ENCODE results near the gene PRKN.
"Not testable (repeated sequence)": the region's sequence is repeated elsewhere in the genome, so short reads cannot be mapped to it uniquely, and the experiment has no call there.

Gene PRKN

GRCh38 chr6:161333410-161333809 lies 1394.2 kb downstream of the PRKN start:
- DNase-seq (ENCODE audit: low read depth in 1 of 2, low spot score in 1 of 2), result no peak
- Histone ChIP-seq H3K27me3 (ENCODE audit: insufficient read depth, poor library complexity, severe bottlenecking) (no peaks in the 10 kb centered on the region), H3K27ac (replicated peaks) (no peak overlapping the region), H3K4me3 (replicated peaks; ENCODE audit: insufficient read depth, low read length) (no peak overlapping the region)
- TF ChIP-seq REST (IDR thresholded peaks at IDR 0.05; ENCODE audit: insufficient replicate concordance, low read depth), result no peak
- TF ChIP-seq SPI1 (IDR thresholded peaks at IDR 0.05; ENCODE audit: borderline replicate concordance, low read depth), result no peak
- no peak for TF ChIP-seq POLR2AphosphoS5 (IDR thresholded peaks at IDR 0.05; ENCODE audit: low read depth)
- no peak for TF ChIP-seq GABPA (IDR thresholded peaks at IDR 0.05; ENCODE audit: low read depth)
- no peak for TF ChIP-seq CTCF (IDR thresholded peaks at IDR 0.05; ENCODE audit: insufficient read depth, low read length)

- H3K27ac ChIP-seq (replicated peaks); H3K4me3 ChIP-seq (replicated peaks; ENCODE audit: insufficient read depth, low read length); DNase-seq (ENCODE audit: low read depth in 1 of 2, low spot score in 1 of 2); H3K27me3 ChIP-seq (ENCODE audit: insufficient read depth, poor library complexity, severe bottlenecking): not testable (repeated sequence)
Measured at GRCh38 chr6:161331402-161332081, 1396.0 kb downstream of the PRKN start.

- no peak overlapping the region for H3K4me3 ChIP-seq (replicated peaks; ENCODE audit: insufficient read depth, low read length)
- DNase-seq (ENCODE audit: low read depth in 1 of 2, low spot score in 1 of 2), result no peak
- no peak for TF ChIP-seq SPI1 (IDR thresholded peaks at IDR 0.05; ENCODE audit: borderline replicate concordance, low read depth)
- TF ChIP-seq POLR2AphosphoS5 (IDR thresholded peaks at IDR 0.05; ENCODE audit: low read depth), result no peak
- no peak for TF ChIP-seq REST (IDR thresholded peaks at IDR 0.05; ENCODE audit: insufficient replicate concordance, low read depth)
- TF ChIP-seq GABPA (IDR thresholded peaks at IDR 0.05; ENCODE audit: low read depth), result no peak
- TF ChIP-seq CTCF (IDR thresholded peaks at IDR 0.05; ENCODE audit: insufficient read depth, low read length), result no peak
- H3K27me3 ChIP-seq (ENCODE audit: insufficient read depth, poor library complexity, severe bottlenecking), result no peaks in the 10 kb centered on the region
- H3K27ac ChIP-seq (replicated peaks), result no peak overlapping the region
Measured at GRCh38 chr6:161327360-161327953, 1400.1 kb downstream of the PRKN start.

GRCh38 chr6:161319231-161319630 lies 1408.3 kb downstream of the PRKN start:
- TF ChIP-seq CTCF (IDR thresholded peaks at IDR 0.05; ENCODE audit: insufficient read depth, low read length), result no peak
- Histone ChIP-seq H3K27me3 (ENCODE audit: insufficient read depth, poor library complexity, severe bottlenecking) (no peaks in the 10 kb centered on the region), H3K27ac (replicated peaks) (no peak overlapping the region), H3K4me3 (replicated peaks; ENCODE audit: insufficient read depth, low read length) (no peak overlapping the region)
- DNase-seq (ENCODE audit: low read depth in 1 of 2, low spot score in 1 of 2), result no peak
